GM21619 (cell line): ENCODE measurements around the gene COX4I2.
"Not testable (repeated sequence)": the region's sequence is repeated elsewhere in the genome, so short reads cannot be mapped to it uniquely, and the experiment has no call there.

Experiments
- ATAC-seq: cut with Tn5 transposase; IDR thresholded peaks from one replicate; pipeline ENCODE4 v1.9.1; 2021; ENCODE audit not compliant: unreplicated experiment

Gene COX4I2

GRCh38 chr20:31637660-31638059, at the start of gene COX4I2:
Gene COX4I2 (plus strand): TSS chr20:31637912. CDS start chr20:31639018, 1,106 bp downstream.
- no peak for ATAC-seq

GRCh38 chr20:31590717-31591225, 46.9 kb upstream of the COX4I2 start:
- ATAC-seq, result no peak

GRCh38 chr20:31593221-31594001, 44.3 kb upstream of the COX4I2 start:
- ATAC-seq, result no peak

DNA sequence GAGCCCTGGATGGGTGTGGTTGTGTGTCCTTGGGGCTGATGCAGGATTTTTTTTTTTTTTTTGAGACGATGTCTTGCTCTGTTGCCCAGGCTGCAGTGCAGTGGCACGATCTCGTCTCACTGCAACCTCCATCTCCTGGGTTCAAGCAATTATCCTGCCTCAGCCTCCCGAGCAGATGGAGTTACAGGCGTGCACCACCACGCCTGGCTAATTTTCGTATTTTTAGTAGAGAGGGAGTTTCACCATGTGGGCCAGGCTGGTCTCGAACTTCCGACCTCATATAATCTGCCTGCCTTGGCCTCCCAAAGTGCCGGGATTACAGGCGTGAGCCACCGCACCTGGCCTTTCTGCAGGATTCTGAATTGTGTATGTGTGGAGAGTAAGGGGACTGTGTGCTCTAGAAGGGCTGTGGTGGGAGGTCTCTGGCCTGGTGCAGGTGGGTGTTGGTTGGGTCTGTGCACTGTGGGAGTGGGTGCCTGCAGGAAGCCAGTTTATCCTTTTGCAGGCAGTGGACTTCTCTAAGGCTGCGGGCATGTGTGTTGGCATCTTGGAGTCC, 43.6 kb upstream of the COX4I2 start:
- ATAC-seq, result no peak

DNA sequence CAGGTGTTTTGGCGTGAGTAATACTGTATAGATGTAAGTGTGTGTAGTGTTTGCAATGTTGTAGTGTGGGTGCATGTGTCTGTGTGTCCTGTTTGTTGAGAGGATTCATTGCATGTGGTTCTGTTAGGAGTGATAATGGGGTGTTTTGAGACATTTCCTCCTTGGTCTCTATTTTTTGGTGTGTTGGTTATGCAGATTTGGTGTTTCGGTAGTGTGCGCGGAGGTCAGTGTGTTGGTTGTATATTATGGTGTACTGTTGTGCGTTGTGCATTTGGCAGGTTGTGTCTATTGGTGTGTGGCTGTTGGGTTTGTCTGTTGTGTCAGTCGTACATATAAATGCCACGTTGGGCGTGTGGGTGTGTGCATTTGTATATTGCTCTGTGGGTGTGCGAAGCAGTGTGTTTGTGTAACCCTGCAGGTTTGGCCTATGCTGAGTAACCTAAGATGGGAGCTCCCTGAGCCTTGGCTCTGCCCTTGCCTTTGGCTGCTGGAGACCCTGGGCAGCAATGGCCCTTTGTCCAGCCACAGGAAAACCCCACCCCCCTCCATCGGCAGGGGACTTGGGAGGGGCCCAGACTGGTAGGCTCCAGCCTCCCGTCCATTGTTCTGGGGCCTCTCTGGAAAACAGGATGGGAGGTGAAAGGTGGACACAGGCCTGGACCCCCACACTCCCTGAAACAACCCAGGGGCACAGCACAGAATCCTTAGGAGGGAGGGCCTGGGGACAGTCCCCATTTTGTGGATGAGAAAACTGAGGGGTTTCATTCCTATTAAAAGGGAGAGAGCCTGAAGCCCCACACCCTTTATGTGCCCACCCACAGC, 42.9 kb upstream of the COX4I2 start:
- no peak for ATAC-seq

GRCh38 chr20:31595380-31595653, 42.4 kb upstream of the COX4I2 start:
- no peak for ATAC-seq

DNA sequence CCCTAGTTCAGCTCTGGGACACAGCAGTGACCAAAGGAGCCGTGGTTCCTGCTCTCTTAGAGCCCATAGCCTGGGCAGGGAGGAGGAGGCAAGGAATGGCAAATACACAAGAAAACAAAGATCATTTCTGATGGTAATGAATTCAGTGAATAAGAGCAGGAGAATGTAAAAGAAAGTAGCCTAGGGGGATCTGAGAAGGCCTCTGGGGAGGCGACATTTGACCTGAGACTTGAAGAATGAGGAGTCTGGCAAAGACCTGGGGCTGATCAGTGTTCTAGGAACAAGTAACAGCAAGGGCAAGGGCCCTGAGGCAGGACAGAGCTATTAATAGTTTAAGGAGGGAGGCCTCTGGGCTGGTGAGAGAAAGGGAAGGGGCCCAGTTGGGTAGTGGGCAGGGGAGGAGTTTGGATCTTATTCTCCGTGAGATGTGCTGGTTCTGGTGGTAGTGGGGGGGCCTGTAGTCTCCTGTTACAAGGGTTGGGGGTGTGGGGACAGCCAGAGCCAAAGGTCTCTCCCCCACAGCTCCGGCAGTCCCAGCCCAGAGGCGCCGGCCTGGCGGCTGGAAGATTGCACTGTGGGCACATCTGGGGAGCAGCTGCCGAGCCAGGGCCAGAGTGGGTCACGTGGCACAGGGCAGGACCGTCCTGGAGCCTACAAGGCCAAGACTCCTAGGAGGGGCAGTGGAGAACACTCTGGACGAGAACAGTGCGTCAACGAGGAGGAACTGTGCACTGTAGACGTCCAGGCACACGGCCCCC, 41.9 kb upstream of the COX4I2 start:
- no peak for ATAC-seq

GRCh38 chr20:31596412-31596715, 41.3 kb upstream of the COX4I2 start:
- ATAC-seq, result not testable (repeated sequence)

GRCh38 chr20:31596831-31597480, 40.8 kb upstream of the COX4I2 start:
- no peak for ATAC-seq

- no peak for ATAC-seq
Measured at GRCh38 chr20:31597481-31597855, 40.2 kb upstream of the COX4I2 start.

DNA sequence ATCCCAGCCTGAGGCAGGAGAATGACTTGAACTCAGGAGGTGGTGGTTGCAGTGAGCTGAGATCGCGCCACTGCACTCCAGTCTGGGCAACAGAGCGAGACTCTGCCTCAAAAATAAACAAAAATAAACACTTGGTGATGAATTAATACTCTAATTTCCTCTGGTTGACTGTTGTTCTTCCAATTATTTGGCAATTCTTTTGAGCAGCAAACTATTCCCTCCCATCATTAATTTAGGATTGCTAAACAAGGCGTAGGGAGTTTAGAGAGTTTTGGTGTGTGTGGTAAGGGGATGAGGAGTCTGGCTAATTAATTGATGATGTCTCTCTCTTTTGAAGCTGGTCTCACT, 35.3 kb upstream of the COX4I2 start:
- no peak for ATAC-seq

DNA sequence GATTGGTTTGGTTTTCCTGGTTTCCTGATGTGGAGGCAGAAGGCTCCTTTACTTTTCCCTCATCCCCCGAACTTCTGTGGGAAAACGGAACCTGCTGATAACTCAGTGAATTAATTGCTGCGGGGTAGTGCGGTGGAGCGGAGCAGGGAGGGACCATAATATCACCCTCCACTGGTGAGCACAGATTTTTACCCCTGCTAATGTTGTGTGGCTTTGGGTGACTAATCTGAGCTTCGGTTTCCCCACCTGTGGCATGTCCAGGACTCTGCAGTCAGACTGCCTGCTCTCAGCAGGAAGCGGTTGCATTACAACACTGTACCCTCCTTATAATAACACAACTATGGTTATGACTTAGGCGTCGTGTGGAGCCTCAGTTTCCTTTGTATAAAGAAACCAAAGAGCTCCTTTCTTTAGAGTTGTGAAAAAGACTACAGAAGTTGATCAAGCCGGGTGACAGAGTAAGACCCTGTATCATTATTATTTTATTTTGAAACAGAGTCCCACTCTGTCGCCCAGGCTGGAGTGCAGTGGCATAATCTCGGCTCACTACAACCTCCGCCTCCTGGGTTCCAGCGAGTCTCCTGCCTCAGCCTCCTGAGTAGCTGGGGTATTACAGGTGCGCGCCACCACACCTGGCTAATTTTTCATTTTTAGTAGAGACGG, 34.8 kb upstream of the COX4I2 start:
- ATAC-seq, result peak; percentile 69

DNA sequence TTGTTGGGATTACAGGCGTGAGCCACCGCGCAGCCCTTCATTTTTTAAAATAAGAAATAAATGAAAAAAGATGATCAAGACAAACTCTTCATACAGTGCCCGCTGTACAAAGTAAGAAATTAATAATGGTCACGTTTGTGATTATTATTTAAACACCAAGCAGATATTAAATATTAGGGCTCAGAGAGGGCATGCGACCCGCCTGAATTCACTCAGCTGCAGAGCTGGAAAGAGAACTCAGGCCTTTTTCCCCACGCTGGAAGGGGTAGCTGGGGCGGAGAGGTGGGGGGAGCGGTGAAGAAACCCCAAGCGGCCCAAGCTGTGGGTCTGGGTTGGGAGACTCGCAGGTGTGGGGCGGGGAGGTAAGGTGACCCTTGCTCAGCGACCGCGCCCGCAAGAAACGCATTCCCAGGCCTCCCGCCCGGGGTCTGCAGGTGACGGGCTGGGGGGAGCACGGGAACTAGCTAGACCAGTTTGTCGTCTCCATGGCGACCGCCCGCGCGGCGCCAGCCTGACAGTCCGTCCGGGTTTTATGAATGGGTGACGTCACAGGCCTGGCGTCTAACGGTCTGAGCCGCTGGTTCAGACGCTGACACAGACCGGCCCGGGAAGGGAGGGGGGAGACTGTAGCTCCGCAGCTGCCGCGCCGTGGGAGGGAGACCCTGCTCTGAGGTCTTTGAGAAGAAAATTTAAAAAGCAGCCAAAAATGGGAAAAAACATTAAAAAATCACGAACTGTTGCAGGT, 33.7 kb upstream of the COX4I2 start:
- ATAC-seq, result no peak

DNA sequence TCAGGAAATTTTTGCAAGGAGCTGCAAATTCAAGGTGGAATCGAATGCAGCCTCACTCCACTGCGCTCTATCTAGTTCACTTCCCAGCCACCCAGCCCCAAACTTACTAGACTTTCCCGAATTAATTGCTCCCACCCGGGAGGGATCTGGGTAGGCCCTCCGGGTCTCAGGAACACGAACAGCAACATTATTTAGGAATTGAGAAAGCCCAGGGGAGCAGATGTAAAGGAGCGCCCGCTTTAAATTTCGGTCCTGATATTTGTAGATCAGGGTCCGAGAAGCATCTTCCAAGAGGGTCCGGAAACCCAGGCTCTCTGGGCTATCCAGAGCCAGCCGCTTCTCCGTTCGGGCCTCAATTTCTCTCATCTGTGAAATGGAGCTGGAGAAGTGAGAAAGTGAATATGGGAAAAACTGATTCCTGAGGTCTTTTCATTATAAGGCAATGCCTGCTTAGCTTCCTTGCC, 33.1 kb upstream of the COX4I2 start:
- ATAC-seq, result no peak

DNA sequence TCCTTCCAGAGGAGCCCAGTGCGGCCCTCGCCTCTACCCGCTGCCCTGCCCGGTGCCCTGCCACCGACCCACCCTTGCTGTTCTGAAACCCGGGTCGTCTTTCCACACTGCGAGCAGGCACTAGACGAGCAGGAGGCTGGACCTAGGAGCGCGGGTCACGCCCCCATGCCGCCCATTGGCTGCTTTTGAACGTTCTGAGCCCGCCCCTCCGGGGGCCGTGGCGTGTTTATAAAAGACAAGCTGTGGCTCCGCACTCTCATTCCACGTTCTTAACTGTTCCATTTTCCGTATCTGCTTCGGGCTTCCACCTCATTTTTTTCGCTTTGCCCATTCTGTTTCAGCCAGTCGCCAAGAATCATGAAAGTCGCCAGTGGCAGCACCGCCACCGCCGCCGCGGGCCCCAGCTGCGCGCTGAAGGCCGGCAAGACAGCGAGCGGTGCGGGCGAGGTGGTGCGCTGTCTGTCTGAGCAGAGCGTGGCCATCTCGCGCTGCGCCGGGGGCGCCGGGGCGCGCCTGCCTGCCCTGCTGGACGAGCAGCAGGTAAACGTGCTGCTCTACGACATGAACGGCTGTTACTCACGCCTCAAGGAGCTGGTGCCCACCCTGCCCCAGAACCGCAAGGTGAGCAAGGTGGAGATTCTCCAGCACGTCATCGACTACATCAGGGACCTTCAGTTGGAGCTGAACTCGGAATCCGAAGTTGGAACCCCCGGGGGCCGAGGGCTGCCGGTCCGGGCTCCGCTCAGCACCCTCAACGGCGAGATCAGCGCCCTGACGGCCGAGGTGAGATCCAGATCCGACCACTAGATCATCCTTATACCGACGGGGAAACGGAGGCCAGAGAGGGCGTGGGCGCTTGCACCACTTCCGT, 32.4 kb upstream of the COX4I2 start, which contains the start of gene ID1:
TSS of gene ID1 (plus strand) at position 259 of the 871 bp plus-strand sequence. CDS start at position 358, 99 bp downstream.
- peak; percentile 82 for ATAC-seq

DNA sequence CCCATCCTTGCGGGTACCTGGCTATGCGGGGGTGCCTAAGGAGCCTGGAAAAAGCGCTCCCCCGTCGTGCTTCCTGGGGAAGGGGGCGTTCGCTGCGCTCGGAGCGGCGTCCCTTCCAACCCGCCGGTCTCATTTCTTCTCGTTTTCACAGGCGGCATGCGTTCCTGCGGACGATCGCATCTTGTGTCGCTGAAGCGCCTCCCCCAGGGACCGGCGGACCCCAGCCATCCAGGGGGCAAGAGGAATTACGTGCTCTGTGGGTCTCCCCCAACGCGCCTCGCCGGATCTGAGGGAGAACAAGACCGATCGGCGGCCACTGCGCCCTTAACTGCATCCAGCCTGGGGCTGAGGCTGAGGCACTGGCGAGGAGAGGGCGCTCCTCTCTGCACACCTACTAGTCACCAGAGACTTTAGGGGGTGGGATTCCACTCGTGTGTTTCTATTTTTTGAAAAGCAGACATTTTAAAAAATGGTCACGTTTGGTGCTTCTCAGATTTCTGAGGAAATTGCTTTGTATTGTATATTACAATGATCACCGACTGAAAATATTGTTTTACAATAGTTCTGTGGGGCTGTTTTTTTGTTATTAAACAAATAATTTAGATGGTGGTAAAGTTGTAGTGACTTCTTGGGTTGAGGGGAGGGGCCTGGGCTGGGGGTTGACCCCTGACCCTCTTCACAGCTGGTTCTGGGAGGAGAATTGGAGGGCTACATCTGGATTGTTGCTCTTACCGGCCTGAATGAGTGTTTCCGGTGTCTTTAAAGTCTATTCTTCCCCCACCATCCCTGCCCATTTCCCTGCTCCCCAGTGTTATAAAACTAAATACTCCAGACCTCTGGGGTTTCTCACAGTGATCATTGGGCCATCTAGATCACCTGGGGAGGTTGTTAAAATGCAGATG, 31.6 kb upstream of the COX4I2 start:
- ATAC-seq, result no peak

GRCh38 chr20:31606804-31607639, 30.7 kb upstream of the COX4I2 start:
- ATAC-seq, result no peak
